ENCODE measurements around the gene DDR2. TPM values are rescaled to one million over a fixed set of nuclear protein-coding genes. Genes with fewer than 3 reads are reported as not detected.

Gene DDR2
- total and polyA plus RNA-seq, 2 of the 4 experiments (the other 2 are of a cell fraction): 66.1 to 245 TPM

GRCh38 chr1:162609306-162609705 is 23.0 kb upstream of the DDR2 start (continued):
- TF ChIP-seq ELK1 (IDR thresholded peaks at IDR 0.05; ENCODE audit: borderline replicate concordance, low read depth, low read length) (no peak), SMC3 (IDR thresholded peaks at IDR 0.05; ENCODE audit: low read depth, low read length) (no peak)

- Histone ChIP-seq H3K23ac (ENCODE audit: low read depth, low read length) (no peak overlapping the region), H3K4ac (ENCODE audit: low read depth, low read length) (no peak overlapping the region), H4K8ac (ENCODE audit: low read depth in 2 of 2, low read length in 2 of 2) (no peak overlapping the region), H4K20me1 (ENCODE audit: insufficient read depth, low read length) (no peaks in the 10 kb centered on the region), H3K9me3 (ENCODE audit: control insufficient read depth, insufficient read depth, low read length) (no peaks in the 10 kb centered on the region; the same call in 1 of the 2 replicates), H3K4me1 (ENCODE audit: control insufficient read depth, insufficient read depth, low read length) (peaks cover 3% of the 10 kb centered on the region; the same call in 1 of the 2 replicates), H2BK20ac (ENCODE audit: low read depth, low read length) (no peak overlapping the region), H3K14ac (replicated peaks; ENCODE audit: low read depth, low read length) (no peak overlapping the region), H3K27ac (ENCODE audit: insufficient read depth, low read length) (no peak overlapping the region), H4K5ac (ENCODE audit: low read depth, low read length) (no peak overlapping the region), H3K27me3 (ENCODE audit: control insufficient read depth, insufficient read depth, low read length) (no peaks in the 10 kb centered on the region), H2BK15ac (ENCODE audit: low read depth, low read length) (no peak overlapping the region), H3K4me2 (ENCODE audit: low read depth, low read length) (no peak overlapping the region), H2AFZ (replicated peaks; ENCODE audit: low read length, poor library complexity) (no peak overlapping the region), H4K91ac (ENCODE audit: insufficient read depth, low read depth, low read length) (no peak overlapping the region), H2AK5ac (ENCODE audit: low read depth, low read length) (0 out of 2 replicates have a peak overlapping the region, but pooled peaks have one; percentile 25), H3K56ac (ENCODE audit: extremely low read depth, insufficient read depth, low read length) (no peak overlapping the region), H2AK9ac (replicated peaks; ENCODE audit: low read depth, low read length, poor library complexity) (no peak overlapping the region), H3K9ac (ENCODE audit: low read depth, low read length) (no peak overlapping the region), H3K36me3 (ENCODE audit: control insufficient read depth, insufficient read depth, low read length) (no peaks in the 10 kb centered on the region), H2BK5ac (ENCODE audit: low read depth, low read length, poor library complexity, severe bottlenecking) (no peak overlapping the region), H2BK120ac (ENCODE audit: low read depth, low read length) (no peak overlapping the region), H3K18ac (ENCODE audit: low read depth, low read length) (no peak overlapping the region), H3K4me3 (ENCODE audit: insufficient read depth, low read depth, low read length) (no peak overlapping the region), H3K9me1 (ENCODE audit: insufficient read depth, low read length) (peaks cover 3% of the 10 kb centered on the region; the same call in 1 of the 2 replicates), H3K79me1 (ENCODE audit: low read depth in 1 of 2, low read length in 2 of 2) (peaks cover 0 to 2% of the 10 kb centered on the region in 2 experiments; a peak in 1 of 4 replicates)
- dilution Hi-C loops (cut with HindIII; ENCODE audit: low sequenced_read_pairs, unreplicated experiment): no loop called here
- 60% methylated on average over 2 of the region's 8 CpGs; no CpG with 5 or more reads in 1 of the 2 experiments for WGBS, 2 experiments (ENCODE audit: extremely low coverage in 2 of 2, insufficient read length in 1 of 2)
- in situ Hi-C loops (cut with MboI; ENCODE audit: low sequenced_read_pairs): loop anchor here (5.0 kb wide), 1 partner anchor 189 kb away; no protein-coding TSS in a partner anchor
- CTCF ChIA-PET: interaction anchor here (0.8 to 2.5 kb wide), 8 partner anchors 7 to 241 kb away, joined by 3 to 15 read pairs (median 3); no protein-coding TSS in a partner anchor
- TF ChIP-seq CHD1 (IDR thresholded peaks at IDR 0.05; ENCODE audit: low read depth, low read length) (no peak), CEBPB (IDR thresholded peaks at IDR 0.05; ENCODE audit: low read depth, low read length) (peak; percentile 48; the same call in 1 of the 2 replicates)
- DNase-seq (peak; percentile 34), ATAC-seq (ENCODE audit: low read depth) (peak; percentile 36)
- intact Hi-C loops (cut with micrococcal nuclease): loop anchor here (1.0 to 10.0 kb wide), 4 partner anchors 19 to 562 kb away; partner anchors contain the start of gene DDR2
- POLR2A ChIA-PET (ENCODE audit: unreplicated experiment): no interaction called here
- no TSS peak for BruUV-seq (replicated peaks)
Observed at GRCh38 chr1:162612606-162613400, 19.5 kb upstream of the DDR2 start.

Data from IMR-90 (cell line).